HCT116 (cell line): ENCODE data around the gene RYR3. TPM values are rescaled to one million over a fixed set of nuclear protein-coding genes. Genes with fewer than 3 reads are reported as not detected.

ENCODE experiments used
- ATAC-seq: fragments of 200-7000 bp; cut with Tn5 transposase; 2 replicates; pipeline ENCODE4 v1.9.1; 2020; ENCODE audit warnings: mild to moderate bottlenecking, moderate library complexity
- BruUV-seq: library from RNA; stranded (reverse); fragments of 400-500 nt; replicated peaks from 2 replicates; lab custom pipeline; 2021; lab: Mats Ljungman, UMichigan
- CTCF ChIA-PET: fragments of 300-600 bp; sonication (Branson Sonifier 250); formaldehyde crosslinking; loops from one replicate; lab custom pipeline; 2021; ENCODE audit warnings: antibody characterized with exemption; lab: Charles Lee
- POLR2A ChIA-PET: fragments of 300-600, 350-600 bp; sonication (Branson Sonifier 250); formaldehyde crosslinking; loops from one replicate; lab custom pipeline; 2021; ENCODE audit warnings: antibody characterized with exemption; lab: Charles Lee
- RAD21 ChIA-PET, 2 experiments: fragments of 300-600 bp; sonication (Branson Sonifier 250); formaldehyde crosslinking; loops; one replicate each; lab custom pipeline; 2023; ENCODE audit warnings: low total read pairs in 2 of 2; ENCODE audit not compliant: uncharacterized antibody in 2 of 2, unreplicated experiment in 2 of 2, low non-redundant PET in 1 of 2; lab: Charles Lee
- DNase-seq: peaks from one replicate; pipeline ENCODE4 v3.0.0-alpha.2; 2010; ENCODE audit warnings: low read depth, low spot score
- H2AFZ ChIP-seq: fragments of 200-600 bp; shearing (Covaris generic), sonication (generic); 2 replicates; pipeline ENCODE4 v1.6.1; 2017; ENCODE audit warnings: low read depth, mixed run types, mixed read lengths, antibody characterized with exemption, low read length; ENCODE audit not compliant: poor library complexity, severe bottlenecking
- H3K27ac ChIP-seq: 2 replicates; pipeline ENCODE4 v1.5.1; 2012; ENCODE audit warnings: low read depth, low read length
- H3K27me3 ChIP-seq: fragments of 200-600 bp; sonication (generic); 2 replicates; pipeline ENCODE4 v1.6.1; 2016; ENCODE audit warnings: mixed run types, low read length, mixed read lengths; ENCODE audit not compliant: insufficient read depth
- H3K36me3 ChIP-seq, 2 experiments: fragments of 200-500 bp in 1 of 2; fragments of 200-600 bp in 1 of 2; sonication (Bioruptor generic) in 1 of 2; sonication (generic) in 1 of 2; 2 replicates each; pipeline versions ENCODE4 v1.5.1 to v1.6.1; 2014 to 2016; ENCODE audit warnings: low read length in 2 of 2, inconsistent platforms in 1 of 2, mixed read lengths in 1 of 2, mixed run types in 1 of 2; ENCODE audit not compliant: insufficient read depth in 2 of 2, control insufficient read depth in 1 of 2
- H3K4me1 ChIP-seq, 2 experiments: fragments of 200-600 bp in 1 of 2; sonication (generic) in 1 of 2; 2 replicates each; pipeline versions ENCODE4 v1.5.1 to v1.6.1; 2012 to 2017; ENCODE audit warnings: low read length in 2 of 2, inconsistent platforms in 1 of 2, mild to moderate bottlenecking in 1 of 2, mixed read lengths in 1 of 2, mixed run types in 1 of 2, moderate library complexity in 1 of 2; ENCODE audit not compliant: insufficient read depth in 2 of 2, control insufficient read depth in 1 of 2
- H3K4me2 ChIP-seq: fragments of 200-600 bp; sonication (generic); 2 replicates; pipeline ENCODE4 v1.6.1; 2017; ENCODE audit warnings: mixed run types, low read length, mixed read lengths
- H3K4me3 ChIP-seq, 2 experiments: fragments of 200-600 bp in 1 of 2; sonication (generic) in 1 of 2; replicated peaks in 1 of 2; 2 replicates each; pipeline ENCODE4 v1.5.1; 2011 to 2016; ENCODE audit warnings: low read length in 2 of 2, control low read depth in 1 of 2, low read depth in 1 of 2, mild to moderate bottlenecking in 1 of 2, mixed read lengths in 1 of 2, mixed run types in 1 of 2
- H3K79me2 ChIP-seq: fragments of 200-600 bp; sonication (generic); 2 replicates; pipeline ENCODE4 v1.6.1; 2017; ENCODE audit warnings: mild to moderate bottlenecking, mixed run types, low read length, moderate library complexity, mixed read lengths; ENCODE audit not compliant: insufficient read depth
- H3K9ac ChIP-seq: fragments of 200-600 bp; sonication (generic); 2 replicates; pipeline ENCODE4 v1.6.1; 2016; ENCODE audit warnings: low read length, mixed read lengths
- H3K9me2 ChIP-seq: fragments of 200-600 bp; sonication (generic), shearing (Covaris generic); 2 replicates; pipeline ENCODE4 v1.6.1; 2017; ENCODE audit warnings: mixed run types, mild to moderate bottlenecking, moderate library complexity; ENCODE audit not compliant: insufficient read depth
- H3K9me3 ChIP-seq, 2 experiments: fragments of 200-500 bp in 1 of 2; fragments of 200-600 bp in 1 of 2; sonication (Bioruptor generic) in 1 of 2; sonication (generic) in 1 of 2; 2 replicates each; pipeline ENCODE4 v1.6.1; 2014 to 2017; ENCODE audit warnings: low read length in 2 of 2, mixed read lengths in 2 of 2, inconsistent platforms in 1 of 2, low read depth in 1 of 2, mild to moderate bottlenecking in 1 of 2, mixed run types in 1 of 2, moderate library complexity in 1 of 2; ENCODE audit not compliant: control insufficient read depth in 1 of 2, insufficient read depth in 1 of 2
- H4K20me1 ChIP-seq: fragments of 200-600 bp; sonication (generic), shearing (Covaris generic); 2 replicates; pipeline ENCODE4 v1.6.1; 2017; ENCODE audit warnings: mixed run types, mild to moderate bottlenecking, moderate library complexity; ENCODE audit not compliant: insufficient read depth
- ATF3 ChIP-seq: IDR thresholded peaks from 2 replicates; pipeline ENCODE4 v1.6.1; 2012
- CEBPB ChIP-seq: IDR thresholded peaks from 2 replicates; pipeline ENCODE4 v1.6.1; 2012; ENCODE audit warnings: low read depth
- ELF1 ChIP-seq: IDR thresholded peaks from 2 replicates; pipeline ENCODE4 v1.6.1; 2012; ENCODE audit warnings: low read depth, borderline replicate concordance
- FOSL1 ChIP-seq: IDR thresholded peaks from 2 replicates; pipeline ENCODE4 v1.6.1; 2012; ENCODE audit warnings: low read depth
- JUND ChIP-seq: IDR thresholded peaks from 2 replicates; pipeline ENCODE4 v1.6.1; 2012
- MAX ChIP-seq: IDR thresholded peaks from 2 replicates; pipeline ENCODE4 v1.6.1; 2012
- POLR2A ChIP-seq: IDR thresholded peaks from 2 replicates; pipeline ENCODE4 v1.7.0; 2011; ENCODE audit warnings: borderline replicate concordance; ENCODE audit not compliant: insufficient read depth, insufficient read length; ENCODE audit errors: extremely low read depth
- POLR2AphosphoS5 ChIP-seq: IDR thresholded peaks from 2 replicates; pipeline ENCODE4 v1.6.1; 2011; ENCODE audit warnings: mild to moderate bottlenecking, low read depth, low read length, moderate library complexity
- REST ChIP-seq: IDR thresholded peaks from 2 replicates; pipeline ENCODE4 v1.6.1; 2012; ENCODE audit warnings: low read depth
- SIN3A ChIP-seq: IDR thresholded peaks from 2 replicates; pipeline ENCODE4 v1.6.1; 2012; ENCODE audit warnings: low read depth
- SP1 ChIP-seq: IDR thresholded peaks from 2 replicates; pipeline ENCODE4 v1.6.1; 2012; ENCODE audit warnings: low read depth
- SRF ChIP-seq: IDR thresholded peaks from 2 replicates; pipeline ENCODE4 v1.6.1; 2012; ENCODE audit warnings: low read depth
- TCF7L2 ChIP-seq: IDR thresholded peaks from 2 replicates; pipeline ENCODE4 v1.7.0; 2011; ENCODE audit warnings: borderline replicate concordance, inconsistent platforms; ENCODE audit not compliant: insufficient read depth, insufficient read length; ENCODE audit errors: extremely low read depth
- YY1 ChIP-seq: IDR thresholded peaks from 2 replicates; pipeline ENCODE4 v1.6.1; 2011; ENCODE audit warnings: low read length, low read depth, moderate library complexity, mild to moderate bottlenecking; ENCODE audit not compliant: insufficient replicate concordance; ENCODE audit errors: extremely low read depth
- ZNF274 ChIP-seq: fragments of 200-500 bp; sonication (Bioruptor generic); IDR thresholded peaks from 2 replicates; pipeline ENCODE4 v1.6.1; 2014; ENCODE audit warnings: mild to moderate bottlenecking, low read depth, low read length, inconsistent platforms
- intact Hi-C: fragments of 100-400 bp; cut with micrococcal nuclease; formaldehyde crosslinking; loops from 2 replicates; pipeline ENCODE4 v1.10.0; 2022
- total RNA-seq: library from RNA; stranded (reverse); gene quantifications from one replicate; pipeline ENCODE4 v1.2.1, GENCODE V29; 2021; ENCODE audit not compliant: unreplicated experiment
- TF ChIP-seq, protein P1 (sequence below): IDR thresholded peaks from 2 replicates; pipeline ENCODE4 v1.6.1; 2011; ENCODE audit warnings: mild to moderate bottlenecking, low read length, moderate library complexity; ENCODE audit not compliant: insufficient replicate concordance; ENCODE audit errors: extremely low read depth

The RYR3 gene
- total RNA-seq, 1 experiment from 2014 or later, result not detected

- no peak for TF ChIP-seq REST
Observed at GRCh38 chr15:33730815-33731214, 420.0 kb downstream of the RYR3 start (continued).

DNA sequence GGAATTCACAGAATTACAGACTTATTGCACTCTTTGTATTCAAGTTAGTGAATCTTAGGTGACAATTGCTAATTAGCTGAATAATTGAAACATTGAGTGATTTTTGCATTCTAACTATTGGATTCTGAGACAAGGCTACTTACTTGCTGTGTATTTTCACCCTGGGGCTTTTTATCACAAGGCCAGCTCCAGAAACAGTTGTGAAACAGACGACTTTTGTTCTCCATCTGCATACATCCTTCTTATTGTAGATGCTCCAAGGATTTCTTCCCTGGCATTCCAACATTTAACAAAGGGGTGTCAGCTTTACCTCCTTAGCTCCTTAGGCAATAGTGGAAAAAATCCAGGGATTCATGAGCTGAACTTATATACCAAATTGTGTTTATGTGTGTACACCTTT, 424.4 kb downstream of the RYR3 start:
- Histone ChIP-seq H3K79me2 (no peaks in the 10 kb centered on the region), H3K27ac (no peak overlapping the region), H3K36me3 (no peaks in the 10 kb centered on the region), H2AFZ (no peak overlapping the region), H3K4me2 (no peak overlapping the region), H3K27me3 (0 out of 2 replicates have a peak, but pooled peaks cover 10% of the 10 kb centered on the region), H3K4me3 (no peak overlapping the region), H4K20me1 (no peaks in the 10 kb centered on the region), H3K9me3 (no peaks in the 10 kb centered on the region), H3K9ac (no peak overlapping the region), H3K9me2 (no peaks in the 10 kb centered on the region), H3K4me1 (no peaks in the 10 kb centered on the region)
- intact Hi-C loops, result loop anchor here (1.0 to 5.0 kb wide), 2 partner anchors 229 to 257 kb away; no protein-coding TSS in a partner anchor
- ATAC-seq (no peak), DNase-seq (no peak)
- POLR2A ChIA-PET, result no interaction called here
- BruUV-seq, result no TSS peak
- RAD21 ChIA-PET, result no interaction called here
- CTCF ChIA-PET, result interaction anchor here (0.5 to 1.8 kb wide), 7 partner anchors 34 to 481 kb away, joined by 3 to 9 read pairs (median 5); no protein-coding TSS in a partner anchor
- TF ChIP-seq ELF1, result no peak
- no peak for TF ChIP-seq MAX
- TF ChIP-seq YY1, result no peak
- no peak for TF ChIP-seq POLR2AphosphoS5
- no peak for TF ChIP-seq SP1
- no peak for TF ChIP-seq ATF3
- no peak for TF ChIP-seq FOSL1
- no peak for TF ChIP-seq SIN3A
- no peak for TF ChIP-seq REST
- TF ChIP-seq TCF7L2, result no peak
- no peak for TF ChIP-seq SRF
- no peak for TF ChIP-seq ZNF274
- TF ChIP-seq, protein P1, sequence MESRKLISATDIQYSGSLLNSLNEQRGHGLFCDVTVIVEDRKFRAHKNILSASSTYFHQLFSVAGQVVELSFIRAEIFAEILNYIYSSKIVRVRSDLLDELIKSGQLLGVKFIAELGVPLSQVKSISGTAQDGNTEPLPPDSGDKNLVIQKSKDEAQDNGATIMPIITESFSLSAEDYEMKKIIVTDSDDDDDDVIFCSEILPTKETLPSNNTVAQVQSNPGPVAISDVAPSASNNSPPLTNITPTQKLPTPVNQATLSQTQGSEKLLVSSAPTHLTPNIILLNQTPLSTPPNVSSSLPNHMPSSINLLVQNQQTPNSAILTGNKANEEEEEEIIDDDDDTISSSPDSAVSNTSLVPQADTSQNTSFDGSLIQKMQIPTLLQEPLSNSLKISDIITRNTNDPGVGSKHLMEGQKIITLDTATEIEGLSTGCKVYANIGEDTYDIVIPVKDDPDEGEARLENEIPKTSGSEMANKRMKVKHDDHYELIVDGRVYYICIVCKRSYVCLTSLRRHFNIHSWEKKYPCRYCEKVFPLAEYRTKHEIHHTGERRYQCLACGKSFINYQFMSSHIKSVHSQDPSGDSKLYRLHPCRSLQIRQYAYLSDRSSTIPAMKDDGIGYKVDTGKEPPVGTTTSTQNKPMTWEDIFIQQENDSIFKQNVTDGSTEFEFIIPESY, result no peak
- no peak for TF ChIP-seq CEBPB
- no peak for TF ChIP-seq POLR2A
- no peak for TF ChIP-seq JUND
